Naive B cell (primary cell): Measurements from ENCODE around the gene WDR45. TPM values are rescaled to one million over a fixed set of nuclear protein-coding genes. Genes with fewer than 3 reads are reported as not detected.

Experiments used
- ATAC-seq, 2 donors: fragments of 150-1000 bp; cut with Tn5 transposase; 2 replicates each; pipeline ENCODE4 v1.10.0; 2021; ENCODE audit warnings: low read depth in 2 of 2, mild to moderate bottlenecking in 2 of 2, moderate library complexity in 2 of 2
- DNase-seq: peaks from one replicate; pipeline ENCODE4 v3.0.0; 2022
- H3K27ac Mint-ChIP-seq, 6 donors: one replicate each; pipeline ENCODE4 v1.8.0; 2020 to 2022; ENCODE audit warnings: mild to moderate bottlenecking in 6 of 6, mixed read lengths in 6 of 6, moderate library complexity in 5 of 6, inconsistent platforms in 2 of 6
- H3K27me3 Mint-ChIP-seq, 3 donors: one replicate each; pipeline ENCODE4 v1.8.0; 2021 to 2022; ENCODE audit warnings: mixed read lengths in 3 of 3, mild to moderate bottlenecking in 1 of 3
- H3K36me3 Mint-ChIP-seq, 2 donors: one replicate each; pipeline ENCODE4 v1.8.0; 2020 to 2022; ENCODE audit warnings: mixed read lengths in 2 of 2, inconsistent platforms in 1 of 2, mild to moderate bottlenecking in 1 of 2
- H3K4me1 Mint-ChIP-seq, 3 donors: one replicate each; pipeline ENCODE4 v1.8.0; 2020 to 2022; ENCODE audit warnings: mixed read lengths in 3 of 3, inconsistent platforms in 1 of 3, mild to moderate bottlenecking in 1 of 3, moderate library complexity in 1 of 3
- H3K4me3 Mint-ChIP-seq, 8 donors: one replicate each; pipeline ENCODE4 v1.8.0; 2020 to 2022; ENCODE audit warnings: mild to moderate bottlenecking in 8 of 8, mixed read lengths in 8 of 8, moderate library complexity in 8 of 8, inconsistent platforms in 2 of 8
- H3K9me3 Mint-ChIP-seq, 7 donors: one replicate each; pipeline ENCODE4 v1.8.0; 2020 to 2022; ENCODE audit warnings: mixed read lengths in 7 of 7, mild to moderate bottlenecking in 5 of 7, inconsistent platforms in 2 of 7, moderate library complexity in 1 of 7
- polyA plus RNA-seq, 6 donors: library from polyadenylated mRNA; unstranded; fragments of 300-500 nt; fragmentation: Illumina TruSeq; gene quantifications; one replicate each; pipeline ENCODE4 v1.2.3, GENCODE V29; 2021; ENCODE audit warnings: low read depth in 6 of 6

Gene WDR45
- polyA plus RNA-seq, 6 donors from 2014 or later, result 50.0 to 84.9 (median 57.4) TPM

DNA sequence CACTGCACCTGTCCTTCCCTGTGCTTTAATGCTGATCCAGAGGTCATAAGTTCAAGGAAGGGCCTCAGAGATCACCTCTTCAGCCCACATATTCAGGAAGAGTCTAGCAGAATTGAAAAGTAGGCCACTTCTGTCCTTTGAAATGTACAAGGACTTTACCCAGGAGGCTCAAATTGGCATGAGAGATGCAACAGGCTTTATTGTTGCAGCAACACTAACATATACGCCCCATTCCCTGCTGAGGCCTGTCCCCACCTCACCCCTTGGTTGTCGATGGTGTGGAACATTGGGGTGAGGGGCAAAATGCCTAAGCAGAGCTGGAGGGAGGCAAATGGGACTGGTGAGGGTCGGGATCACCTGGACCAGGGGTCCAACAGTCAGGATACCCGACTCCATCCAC is 8.7 kb downstream of the WDR45 start:
- peak overlapping the region in 1 of 6 donors; percentile 50 for H3K27ac Mint-ChIP-seq

DNA sequence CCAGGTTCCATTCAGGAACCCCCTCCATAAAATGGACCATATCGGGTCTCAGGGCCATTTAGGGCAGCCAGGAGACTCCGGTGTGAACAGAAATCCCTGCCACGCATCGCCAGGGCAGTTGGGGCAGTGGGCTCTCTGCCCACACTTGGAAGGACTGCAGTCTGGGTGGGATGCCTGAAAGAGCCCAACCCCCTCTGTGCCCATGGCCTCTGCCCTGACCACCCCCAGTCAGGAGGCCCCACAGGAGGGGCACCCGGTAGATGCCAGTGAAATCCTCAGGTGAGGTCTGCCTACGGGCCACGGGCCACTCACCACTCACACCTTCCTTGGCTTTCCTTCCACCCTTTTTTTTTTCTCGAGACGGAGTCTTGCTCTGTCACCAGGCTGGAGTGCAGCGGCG is 10.6 kb downstream of the WDR45 start:
- Mint-ChIP-seq H3K4me3 (no peak overlapping the region), H3K27me3 (no peaks in the 10 kb centered on the region), H3K9me3 (peaks cover 0 to 6% (median 0%) of the 10 kb centered on the region in 7 donors), H3K4me1 (peaks cover 13 to 18% (median 14%) of the 10 kb centered on the region in 3 donors), H3K27ac (no peak overlapping the region), H3K36me3 (no peaks in the 10 kb centered on the region)
- ATAC-seq, result no peak
- no peak for DNase-seq

More for the DNA sequence above, 8.7 kb downstream of the WDR45 start:
- no peak for DNase-seq
- H3K36me3 Mint-ChIP-seq, result no peaks in the 10 kb centered on the region
- H3K27me3 Mint-ChIP-seq, result no peaks in the 10 kb centered on the region
- H3K4me1 Mint-ChIP-seq, result peaks cover 16 to 18% (median 18%) of the 10 kb centered on the region in 3 donors
- peak overlapping the region in 1 of 8 donors; percentile 27 for H3K4me3 Mint-ChIP-seq
- ATAC-seq, result no peak
- H3K9me3 Mint-ChIP-seq, result peaks cover 0 to 6% (median 0%) of the 10 kb centered on the region in 7 donors

DNA sequence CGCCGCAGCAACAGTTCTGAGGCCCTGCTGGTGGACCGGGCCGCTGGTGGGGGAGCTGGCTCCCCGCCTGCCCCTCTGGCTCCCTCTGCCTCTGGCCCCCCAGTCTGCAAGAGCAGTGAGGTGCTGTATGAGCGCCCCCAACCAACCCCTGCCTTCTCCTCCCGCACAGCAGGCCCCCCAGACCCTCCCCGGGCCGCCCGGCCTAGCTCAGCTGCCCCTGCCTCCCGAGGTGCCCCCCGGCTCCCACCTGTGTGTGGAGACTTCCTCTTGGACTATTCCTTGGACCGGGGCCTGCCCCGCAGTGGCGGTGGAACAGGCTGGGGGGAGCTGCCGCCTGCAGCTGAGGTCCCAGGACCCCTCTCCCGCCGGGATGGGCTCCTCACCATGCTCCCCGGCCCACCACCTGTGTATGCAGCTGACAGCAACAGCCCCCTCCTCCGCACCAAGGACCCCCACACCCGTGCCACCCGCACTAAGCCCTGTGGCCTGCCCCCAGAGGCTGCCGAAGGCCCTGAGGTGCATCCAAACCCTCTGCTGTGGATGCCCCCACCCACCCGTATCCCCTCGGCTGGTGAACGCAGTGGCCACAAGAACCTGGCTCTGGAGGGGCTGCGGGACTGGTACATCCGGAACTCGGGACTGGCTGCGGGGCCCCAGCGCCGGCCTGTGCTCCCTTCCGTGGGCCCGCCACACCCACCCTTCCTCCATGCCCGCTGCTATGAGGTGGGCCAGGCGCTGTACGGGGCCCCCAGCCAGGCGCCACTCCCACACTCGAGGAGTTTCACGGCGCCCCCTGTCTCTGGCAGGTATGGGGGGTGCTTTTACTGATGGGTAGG is 12.2 kb downstream of the WDR45 start:
- Mint-ChIP-seq H3K36me3 (no peaks in the 10 kb centered on the region), H3K9me3 (peaks cover 0 to 1% (median 0%) of the 10 kb centered on the region in 7 donors), H3K27me3 (no peaks in the 10 kb centered on the region), H3K4me3 (no peak overlapping the region), H3K27ac (no peak overlapping the region), H3K4me1 (peaks cover 0 to 7% (median 0%) of the 10 kb centered on the region in 3 donors)
- DNase-seq (no peak), ATAC-seq (no peak)

DNA sequence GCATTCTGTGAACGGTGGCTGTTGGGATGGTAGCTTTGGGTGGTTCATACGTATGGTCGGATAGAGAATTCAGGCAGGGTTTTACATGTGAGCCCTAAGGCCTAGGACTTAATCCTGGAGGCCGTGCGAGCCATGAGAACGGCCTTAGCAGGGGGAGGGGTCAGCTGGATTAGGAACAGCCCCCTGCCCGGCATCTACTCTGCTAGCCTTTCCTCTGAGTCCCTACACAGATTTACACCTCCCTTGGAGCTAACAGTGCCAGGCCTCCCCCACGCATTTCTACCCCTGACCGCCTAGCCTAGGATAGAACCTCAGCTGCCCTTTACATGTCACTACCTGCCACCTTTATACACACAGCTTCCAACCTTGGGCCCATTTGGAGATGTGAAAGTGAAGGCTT is 13.0 kb downstream of the WDR45 start:
- no peak for ATAC-seq
- peaks cover 0 to 1% (median 0%) of the 10 kb centered on the region in 7 donors for H3K9me3 Mint-ChIP-seq
- no peak overlapping the region for H3K4me3 Mint-ChIP-seq
- peaks cover 0 to 5% (median 0%) of the 10 kb centered on the region in 3 donors for H3K4me1 Mint-ChIP-seq
- H3K36me3 Mint-ChIP-seq, result no peaks in the 10 kb centered on the region
- no peak for DNase-seq
- H3K27ac Mint-ChIP-seq, result peak overlapping the region in 2 of 6 donors; percentile 47 to 70
- no peaks in the 10 kb centered on the region for H3K27me3 Mint-ChIP-seq

DNA sequence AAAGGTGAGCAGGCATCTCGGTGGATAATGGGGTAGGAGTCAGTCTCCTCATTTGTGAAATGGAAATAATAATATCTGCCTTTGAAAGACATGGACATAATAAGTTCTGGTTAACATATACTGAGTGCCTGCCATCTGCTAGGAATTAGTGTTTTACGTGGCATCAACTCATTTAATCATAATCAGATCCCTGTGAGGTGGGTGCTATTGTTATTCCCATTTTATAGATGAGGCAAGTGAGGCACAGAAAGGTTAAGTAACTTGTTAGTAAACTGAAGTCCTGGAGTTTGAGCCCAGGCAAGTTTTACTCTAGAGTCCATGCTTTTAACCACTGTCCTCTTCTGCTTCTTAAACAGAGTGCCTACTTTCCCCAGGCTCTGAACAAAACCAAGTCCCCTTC is 13.4 kb downstream of the WDR45 start:
- H3K4me3 Mint-ChIP-seq, result no peak overlapping the region
- H3K36me3 Mint-ChIP-seq, result no peaks in the 10 kb centered on the region
- peaks cover 0 to 4% (median 0%) of the 10 kb centered on the region in 3 donors for H3K4me1 Mint-ChIP-seq
- peaks cover 0 to 1% (median 0%) of the 10 kb centered on the region in 7 donors for H3K9me3 Mint-ChIP-seq
- DNase-seq (no peak), ATAC-seq (no peak)
- H3K27me3 Mint-ChIP-seq, result no peaks in the 10 kb centered on the region
- no peak overlapping the region for H3K27ac Mint-ChIP-seq

DNA sequence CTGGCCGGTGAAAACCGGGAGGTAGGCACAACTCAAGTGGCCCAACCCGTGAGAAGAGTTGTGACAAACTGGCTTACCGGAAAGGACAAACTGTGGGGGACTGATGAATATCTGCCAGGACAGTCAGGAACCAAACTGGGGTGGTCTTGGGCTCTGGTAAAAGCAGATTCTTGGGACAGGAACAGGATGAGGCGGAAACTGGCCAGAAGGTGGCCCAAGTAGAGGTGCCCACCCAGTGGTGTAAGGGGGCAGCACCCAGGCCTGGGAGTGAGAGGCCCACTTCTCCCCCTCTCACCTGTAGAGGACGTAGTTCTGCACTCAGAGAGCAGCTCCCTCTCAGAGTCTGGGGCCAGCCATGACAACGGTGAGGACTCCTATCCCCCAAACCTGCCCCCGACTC is 15.0 kb downstream of the WDR45 start:
- no peaks in the 10 kb centered on the region for H3K36me3 Mint-ChIP-seq
- no peak overlapping the region for H3K4me3 Mint-ChIP-seq
- peak overlapping the region in 1 of 6 donors; percentile 83 for H3K27ac Mint-ChIP-seq
- H3K9me3 Mint-ChIP-seq, result peaks cover 0 to 1% (median 0%) of the 10 kb centered on the region in 7 donors
- DNase-seq (no peak), ATAC-seq (no peak)
- no peaks in the 10 kb centered on the region for H3K27me3 Mint-ChIP-seq
- no peaks in the 10 kb centered on the region for H3K4me1 Mint-ChIP-seq

DNA sequence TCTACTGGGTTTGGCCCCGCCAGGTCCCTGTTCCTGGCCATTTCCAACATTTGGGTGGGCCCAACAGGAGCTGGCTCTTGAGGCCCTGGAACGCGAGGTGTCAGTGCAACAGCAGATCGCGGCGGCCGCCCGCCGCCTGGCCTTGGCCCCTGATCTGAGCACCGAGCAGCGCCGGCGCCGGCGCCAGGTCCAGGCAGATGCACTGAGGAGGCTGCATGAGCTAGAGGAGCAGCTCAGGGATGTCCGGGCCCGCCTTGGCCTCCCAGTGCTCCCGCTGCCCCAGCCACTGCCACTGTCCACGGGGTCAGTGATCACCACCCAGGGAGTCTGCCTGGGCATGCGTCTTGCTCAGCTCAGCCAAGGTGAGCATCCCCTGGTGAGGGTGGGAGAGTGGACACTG is 15.4 kb downstream of the WDR45 start:
- ATAC-seq (no peak), DNase-seq (no peak)
- Mint-ChIP-seq H3K4me1 (no peaks in the 10 kb centered on the region), H3K9me3 (peaks cover 0 to 1% (median 0%) of the 10 kb centered on the region in 7 donors), H3K27ac (peak overlapping the region in 1 of 6 donors; percentile 83), H3K4me3 (no peak overlapping the region), H3K27me3 (no peaks in the 10 kb centered on the region), H3K36me3 (no peaks in the 10 kb centered on the region)

DNA sequence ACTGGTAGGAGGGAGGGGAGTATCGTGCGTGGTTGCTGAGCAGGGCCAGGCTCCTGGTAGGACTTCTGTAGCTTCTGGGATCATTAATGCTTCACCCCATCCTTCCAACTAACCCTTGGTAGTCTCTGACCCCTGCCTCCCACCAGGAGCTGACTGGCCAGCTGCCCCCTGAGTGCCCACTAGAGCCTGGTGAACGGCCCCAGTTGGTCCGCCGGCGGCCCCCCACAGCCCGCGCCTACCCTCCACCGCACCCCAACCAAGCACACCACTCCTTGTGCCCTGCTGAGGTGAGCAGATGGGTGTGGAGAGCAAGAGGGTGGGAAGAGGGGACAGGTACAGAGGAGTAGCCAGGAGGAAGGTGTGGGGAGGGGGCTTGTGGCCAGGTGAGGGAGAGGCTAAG is 16.0 kb downstream of the WDR45 start:
- Mint-ChIP-seq H3K4me1 (no peaks in the 10 kb centered on the region), H3K27me3 (no peaks in the 10 kb centered on the region), H3K4me3 (no peak overlapping the region), H3K27ac (no peak overlapping the region), H3K9me3 (peaks cover 0 to 1% (median 0%) of the 10 kb centered on the region in 7 donors), H3K36me3 (no peaks in the 10 kb centered on the region)
- DNase-seq (no peak), ATAC-seq (no peak)

DNA sequence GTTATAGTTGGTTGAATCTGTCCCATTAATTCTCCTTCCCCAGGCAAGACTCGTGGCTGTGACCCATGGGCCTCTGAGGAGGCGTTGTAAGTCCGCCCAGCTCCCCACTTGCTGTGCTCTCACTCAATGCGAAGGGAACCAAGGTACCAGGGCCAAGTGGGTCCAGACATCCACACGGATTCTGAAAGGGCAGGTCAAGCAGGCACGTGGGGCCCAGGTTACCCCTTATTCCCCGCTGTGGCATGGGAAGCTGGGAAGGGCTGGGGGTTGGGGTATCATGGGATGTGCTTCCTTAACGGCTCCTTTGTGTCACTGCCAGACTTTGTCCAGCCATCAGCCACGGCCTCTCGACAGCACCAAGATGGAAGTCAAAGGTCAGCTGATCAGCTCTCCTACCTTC is 17.8 kb downstream of the WDR45 start:
- H3K4me3 Mint-ChIP-seq, result no peak overlapping the region
- DNase-seq, result no peak
- no peaks in the 10 kb centered on the region for H3K36me3 Mint-ChIP-seq
- no peaks in the 10 kb centered on the region for H3K27me3 Mint-ChIP-seq
- no peak for ATAC-seq
- peak overlapping the region in 1 of 6 donors; percentile 88 for H3K27ac Mint-ChIP-seq
- H3K4me1 Mint-ChIP-seq, result peaks cover 0 to 3% (median 0%) of the 10 kb centered on the region in 3 donors
- peaks cover 0 to 1% (median 0%) of the 10 kb centered on the region in 7 donors for H3K9me3 Mint-ChIP-seq

DNA sequence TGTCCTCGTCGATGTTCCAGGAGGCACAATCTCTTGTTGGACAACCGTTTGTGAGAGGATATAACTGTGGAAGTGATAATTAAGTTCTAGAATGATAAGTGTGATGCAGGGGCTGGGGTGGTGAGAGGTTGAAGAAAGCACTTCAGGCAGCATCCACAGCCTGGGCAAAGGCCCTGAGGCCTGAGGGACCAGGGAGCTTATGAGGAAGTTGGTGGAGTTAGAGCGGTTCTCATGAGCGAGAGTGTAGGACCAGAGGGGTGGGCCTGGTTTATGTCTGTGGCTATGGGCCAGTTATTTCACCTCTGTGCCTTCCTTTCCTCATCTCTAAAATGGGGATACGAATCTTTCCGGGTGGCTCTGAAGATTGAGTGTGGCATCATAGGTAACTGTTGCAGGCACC is 18.2 kb downstream of the WDR45 start:
- Mint-ChIP-seq H3K36me3 (no peaks in the 10 kb centered on the region), H3K27me3 (no peaks in the 10 kb centered on the region), H3K4me3 (no peak overlapping the region), H3K4me1 (peaks cover 0 to 3% (median 0%) of the 10 kb centered on the region in 3 donors), H3K27ac (peak overlapping the region in 1 of 6 donors; percentile 58), H3K9me3 (no peaks in the 10 kb centered on the region)
- no peak for DNase-seq
- no peak for ATAC-seq

DNA sequence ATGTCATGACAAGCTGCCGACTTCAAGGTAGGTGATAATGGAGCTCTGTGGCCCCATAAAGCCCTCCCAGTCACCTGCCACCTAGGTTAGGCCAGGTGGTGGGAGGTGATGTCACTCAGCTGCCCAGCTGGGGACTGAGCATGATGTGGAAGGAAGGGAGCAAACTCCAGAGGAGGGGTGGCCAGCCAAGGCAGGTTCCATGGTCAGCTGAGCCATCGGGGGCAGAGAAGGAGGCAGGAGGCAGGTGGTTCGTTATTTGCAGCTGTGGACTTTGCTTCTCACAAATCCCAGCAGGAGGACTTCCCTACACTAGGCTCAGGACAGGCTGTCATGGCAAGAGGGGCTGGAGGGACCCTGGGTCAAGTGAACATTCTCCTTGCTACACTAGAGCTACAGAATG is 18.8 kb downstream of the WDR45 start:
- no peak for DNase-seq
- Mint-ChIP-seq H3K27me3 (no peaks in the 10 kb centered on the region), H3K9me3 (no peaks in the 10 kb centered on the region), H3K4me1 (peaks cover 0 to 3% (median 0%) of the 10 kb centered on the region in 3 donors), H3K36me3 (no peaks in the 10 kb centered on the region), H3K4me3 (no peak overlapping the region), H3K27ac (peak overlapping the region in 1 of 6 donors; percentile 58)
- ATAC-seq, result no peak

DNA sequence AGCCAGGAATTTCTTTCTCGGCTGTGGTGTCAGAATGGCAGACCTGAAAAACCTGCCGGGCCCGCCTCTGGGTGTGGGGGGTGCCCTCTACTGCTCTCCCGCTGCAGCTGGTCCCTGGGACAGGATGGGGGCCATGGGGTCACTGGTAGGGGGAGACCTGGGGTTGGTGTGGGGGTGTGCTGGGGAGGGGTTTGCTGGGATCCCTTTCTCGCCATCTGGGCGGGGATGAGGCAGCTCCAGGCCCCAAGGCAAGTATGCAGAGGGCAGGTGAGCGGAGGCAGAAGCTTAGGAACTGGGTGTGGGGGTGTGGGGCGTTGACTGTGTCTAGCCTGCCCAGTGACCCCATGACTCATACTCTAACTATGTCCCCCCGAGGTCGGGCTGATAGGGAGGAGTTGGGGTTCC is 20.0 kb downstream of the WDR45 start:
- H3K9me3 Mint-ChIP-seq, result peaks cover 0 to 3% (median 0%) of the 10 kb centered on the region in 7 donors
- ATAC-seq, result no peak
- DNase-seq, result no peak
- no peaks in the 10 kb centered on the region for H3K27me3 Mint-ChIP-seq
- no peaks in the 10 kb centered on the region for H3K36me3 Mint-ChIP-seq
- H3K27ac Mint-ChIP-seq, result peak overlapping the region in 1 of 6 donors; percentile 58
- peaks cover 3 to 9% (median 7%) of the 10 kb centered on the region in 3 donors for H3K4me1 Mint-ChIP-seq
- no peak overlapping the region for H3K4me3 Mint-ChIP-seq

DNA sequence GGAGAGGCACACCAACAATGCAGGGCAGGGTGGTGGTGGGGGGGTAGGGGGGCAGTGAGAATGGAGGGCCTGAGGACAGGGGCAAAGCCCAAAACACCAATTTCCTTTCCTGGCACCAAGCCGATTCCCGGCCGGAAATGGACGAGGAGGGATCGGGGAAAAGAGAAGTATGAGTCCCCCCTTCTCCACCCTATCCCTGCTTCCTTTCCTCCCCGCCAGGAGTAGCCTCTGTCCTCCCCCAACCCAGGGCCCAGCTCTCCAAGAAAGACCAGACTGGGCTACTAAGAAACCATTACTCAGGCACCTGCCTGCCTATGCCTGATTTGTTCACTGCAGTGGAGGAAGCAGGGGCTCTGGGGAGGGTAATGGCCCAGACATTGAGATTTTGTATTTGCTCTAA is 20.5 kb downstream of the WDR45 start:
- ATAC-seq (no peak), DNase-seq (no peak)
- H3K4me3 Mint-ChIP-seq, result no peak overlapping the region
- H3K27me3 Mint-ChIP-seq, result no peaks in the 10 kb centered on the region
- peaks cover 8 to 14% (median 12%) of the 10 kb centered on the region in 3 donors for H3K4me1 Mint-ChIP-seq
- peaks cover 0 to 3% (median 0%) of the 10 kb centered on the region in 7 donors for H3K9me3 Mint-ChIP-seq
- no peaks in the 10 kb centered on the region for H3K36me3 Mint-ChIP-seq
- no peak overlapping the region for H3K27ac Mint-ChIP-seq

DNA sequence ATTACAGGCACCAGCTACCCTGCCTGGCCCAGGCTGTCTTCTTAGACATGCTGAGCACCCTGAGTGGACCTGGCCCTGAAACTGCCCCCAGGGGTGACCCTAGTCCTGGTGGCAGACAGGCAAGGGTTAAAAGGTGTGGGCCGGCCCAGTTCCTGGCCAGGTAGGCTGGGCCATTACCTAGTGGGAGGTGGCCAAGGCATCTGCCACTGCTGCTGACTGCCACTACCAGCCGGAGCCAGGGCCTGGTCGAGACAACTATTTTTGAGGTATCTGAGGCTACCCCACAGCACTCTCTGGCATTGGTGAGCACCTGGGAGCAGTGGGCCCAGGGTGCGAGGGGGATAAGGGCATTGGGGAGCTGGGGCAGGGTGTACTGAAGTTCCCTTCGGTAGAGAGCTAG is 20.9 kb downstream of the WDR45 start, which contains the start of gene CCDC120:
TSS of gene CCDC120 (plus strand) at position 206 of the 400 bp plus-strand sequence. CDS start 3,043 bp downstream, outside the sequence.
- no peaks in the 10 kb centered on the region for H3K27me3 Mint-ChIP-seq
- no peak for ATAC-seq
- peak within 1 kb of the TSS in 1 of 6 donors; percentile 58 for H3K27ac Mint-ChIP-seq
- no peak within 1 kb of the TSS for H3K4me3 Mint-ChIP-seq
- peaks cover 0 to 6% (median 0%) of the 10 kb centered on the region in 7 donors for H3K9me3 Mint-ChIP-seq
- DNase-seq, result no peak
- H3K36me3 Mint-ChIP-seq, result no peaks in the 10 kb centered on the region
- H3K4me1 Mint-ChIP-seq, result peaks cover 12 to 17% (median 16%) of the 10 kb centered on the region in 3 donors
